GM18507 (cell line): Measurements from ENCODE around the gene NKAIN1.
A peak's percentile ranks its signal among the peaks of the same experiment; 100 is the strongest.
"Not testable (repeated sequence)": the region's sequence is repeated elsewhere in the genome, so short reads cannot be mapped to it uniquely, and the experiment has no call there.

ENCODE experiments used
- DNase-seq: peaks from one replicate; pipeline ENCODE4 v3.0.0; 2011; ENCODE audit warnings: low read depth; ENCODE audit not compliant: insufficient read length; ENCODE audit errors: extremely low spot score
- FAIRE-seq: peaks from 2 replicates; lab custom pipeline; 2011; peaks lifted over from hg19 to GRCh38; lab: Jason Lieb, UNC

NKAIN1 gene

DNA sequence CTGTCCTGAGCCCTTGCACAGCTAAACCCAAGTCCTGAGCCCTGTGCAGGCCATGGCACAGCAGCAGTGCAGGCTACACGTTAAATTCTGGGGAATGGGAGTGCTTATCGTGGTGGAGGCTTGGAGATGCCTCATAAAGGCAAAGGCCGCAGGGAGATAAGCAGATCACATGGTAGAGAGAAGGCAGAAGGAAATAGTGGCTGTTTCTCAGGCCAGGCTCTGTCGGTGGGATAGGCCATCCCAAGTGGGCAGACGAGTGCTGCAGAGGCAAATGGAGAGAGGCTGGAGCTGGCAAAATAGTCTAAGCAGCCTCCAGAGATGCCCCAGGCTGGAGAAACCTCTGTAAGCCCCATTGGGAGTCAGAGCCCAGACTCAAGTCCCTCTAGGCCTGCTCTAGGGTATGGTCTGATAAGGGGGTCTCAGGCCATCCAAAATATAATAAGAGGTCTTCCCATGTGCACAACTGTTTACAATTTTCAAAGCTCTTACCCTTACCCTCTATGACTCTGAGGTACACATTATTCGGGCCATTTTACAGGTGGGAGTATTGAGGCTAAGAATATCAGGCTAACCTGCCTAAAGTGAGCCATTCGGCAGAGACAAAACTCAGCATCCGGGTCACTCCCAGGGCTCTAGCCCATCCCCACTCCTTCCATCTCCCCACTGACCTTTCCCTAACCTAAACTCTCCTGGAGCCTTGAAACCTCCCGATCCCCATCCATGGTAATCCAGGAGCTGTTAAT, 79.6 kb downstream of the NKAIN1 start:
- FAIRE-seq (no peak), DNase-seq (no peak)

DNA sequence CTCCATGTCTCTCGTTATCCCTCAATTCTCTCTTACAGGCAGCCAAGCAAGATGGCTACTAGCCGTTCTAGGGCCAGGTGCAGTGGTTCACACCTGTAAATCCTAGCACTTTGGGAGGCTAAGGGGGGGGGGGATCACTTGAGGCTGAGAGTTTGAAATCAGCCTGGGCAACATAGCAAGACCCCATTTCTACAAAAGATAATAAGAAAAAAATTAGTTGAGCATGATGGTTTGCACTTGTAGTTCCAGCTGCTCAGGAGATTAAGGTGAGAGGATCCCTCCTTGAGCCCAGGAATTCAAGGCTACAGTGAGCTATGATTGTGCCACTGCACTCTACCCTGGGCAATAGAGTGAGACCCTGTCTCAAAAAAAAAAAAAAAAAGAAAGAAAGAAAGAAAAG, 80.4 kb downstream of the NKAIN1 start:
- no peak for FAIRE-seq
- DNase-seq: no peak

DNA sequence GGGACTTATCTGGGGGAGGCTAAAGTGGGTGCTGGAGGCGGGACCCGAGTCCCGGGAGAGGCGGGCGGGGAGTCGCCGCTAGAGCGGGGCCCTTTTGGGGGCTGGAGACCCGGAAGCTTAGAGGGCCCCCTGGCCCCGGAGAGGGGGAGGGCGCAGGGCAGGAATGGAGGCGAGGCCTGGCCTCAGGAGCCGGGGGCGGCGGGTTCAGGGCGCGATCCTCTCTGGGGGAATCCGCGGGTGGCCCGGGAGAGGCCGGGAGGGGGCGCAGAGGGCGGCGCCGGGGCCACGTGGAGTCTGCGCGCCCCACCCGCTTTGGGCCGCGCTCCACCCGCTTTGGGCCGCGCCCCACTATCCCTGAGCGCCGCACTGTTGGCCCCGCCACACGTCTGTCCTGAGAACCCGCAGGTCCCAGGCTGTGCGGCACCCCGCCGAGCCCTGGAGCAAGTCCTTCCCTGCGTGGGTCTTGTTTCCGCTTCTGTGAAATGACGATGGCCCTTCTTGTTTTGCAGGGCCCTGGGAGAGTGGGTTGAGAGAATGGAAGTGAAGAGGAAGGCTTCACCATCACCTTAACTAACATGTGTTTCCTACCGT, 84.4 kb downstream of the NKAIN1 start:
- peak; percentile 45 for DNase-seq

DNA sequence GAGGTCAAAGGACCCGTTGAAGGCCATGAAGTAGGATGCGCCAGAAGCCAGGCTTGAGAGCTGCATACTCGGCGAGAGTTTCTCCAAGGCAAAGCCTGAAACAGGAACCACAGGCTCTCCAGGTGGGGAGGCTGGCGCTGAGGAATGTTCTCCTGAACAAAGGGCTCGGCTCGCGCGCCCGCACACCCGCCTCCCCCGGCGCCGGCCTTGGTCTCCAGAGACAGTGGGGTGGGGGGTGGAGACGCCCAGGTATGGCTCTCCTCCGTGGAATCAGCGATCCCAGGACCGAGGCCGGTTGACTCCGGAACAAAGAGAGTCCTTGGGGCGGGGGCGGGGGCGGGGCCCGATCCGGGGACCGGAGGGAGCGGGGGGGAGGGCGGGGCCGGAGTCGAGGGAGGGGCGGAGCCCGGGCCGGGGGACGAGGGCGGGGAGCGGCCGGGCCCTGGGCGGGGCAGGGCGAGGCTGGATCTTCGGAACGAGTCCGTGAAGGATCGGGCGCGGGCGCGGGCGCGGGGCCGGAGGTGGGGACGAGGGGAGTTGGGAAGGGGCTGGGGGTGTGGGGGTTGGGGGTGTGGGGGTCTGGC, 85.0 kb downstream of the NKAIN1 start:
- no peak for FAIRE-seq

More for the DNA sequence above, 84.4 kb downstream of the NKAIN1 start:
- FAIRE-seq: peak; percentile 51

DNA sequence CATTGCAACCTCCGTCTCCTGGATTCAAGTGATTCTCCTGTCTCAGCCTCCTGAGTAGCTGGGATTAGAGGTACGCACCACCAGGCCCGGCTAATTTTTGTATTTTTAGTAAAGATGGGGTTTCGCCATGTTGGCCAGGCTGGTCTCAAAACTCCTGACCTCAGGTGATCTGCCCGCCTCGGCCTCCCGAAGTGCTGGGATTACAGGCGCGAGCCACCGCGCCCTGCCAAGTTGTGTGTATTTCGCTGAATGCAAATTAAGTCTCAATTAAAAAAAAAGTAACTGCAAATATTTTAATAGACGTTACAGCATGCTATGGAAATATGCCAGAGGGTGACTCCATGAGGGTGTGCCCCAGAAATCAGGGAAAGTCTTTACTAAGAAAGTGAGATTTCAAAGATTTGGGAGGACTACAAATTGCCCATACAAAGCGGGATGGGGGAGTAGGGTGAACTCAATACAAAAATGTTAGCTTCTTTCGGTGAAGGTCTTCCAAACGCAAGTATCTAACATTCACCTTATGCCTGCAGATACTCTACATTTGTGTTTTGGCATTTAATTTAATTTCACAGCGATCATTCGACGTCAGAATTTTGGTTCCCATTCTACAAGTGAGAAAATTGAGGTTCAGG, 85.6 kb downstream of the NKAIN1 start:
- DNase-seq (no peak), FAIRE-seq (no peak)

More for the DNA sequence above, 85.0 kb downstream of the NKAIN1 start:
- DNase-seq: peak; percentile 65

DNA sequence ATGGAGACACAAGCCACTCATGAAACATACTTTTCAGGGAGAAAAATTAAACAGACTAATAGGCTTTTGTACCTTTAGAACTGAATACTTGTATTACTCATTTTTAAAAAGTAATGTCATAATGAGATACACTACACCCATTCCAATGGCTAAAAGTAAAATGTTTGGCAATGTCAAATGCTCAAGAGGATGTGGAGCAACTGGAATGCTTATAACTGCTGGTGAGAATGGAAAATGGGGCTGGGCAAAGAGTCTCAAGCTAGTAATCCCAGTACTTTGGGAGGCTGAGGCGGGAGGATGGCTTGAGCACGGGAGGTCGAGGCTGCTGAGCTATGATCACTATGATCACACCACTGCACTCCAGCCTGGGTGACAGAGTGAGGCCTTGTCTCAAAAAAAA, 86.3 kb downstream of the NKAIN1 start:
- DNase-seq (no peak), FAIRE-seq (no peak)

DNA sequence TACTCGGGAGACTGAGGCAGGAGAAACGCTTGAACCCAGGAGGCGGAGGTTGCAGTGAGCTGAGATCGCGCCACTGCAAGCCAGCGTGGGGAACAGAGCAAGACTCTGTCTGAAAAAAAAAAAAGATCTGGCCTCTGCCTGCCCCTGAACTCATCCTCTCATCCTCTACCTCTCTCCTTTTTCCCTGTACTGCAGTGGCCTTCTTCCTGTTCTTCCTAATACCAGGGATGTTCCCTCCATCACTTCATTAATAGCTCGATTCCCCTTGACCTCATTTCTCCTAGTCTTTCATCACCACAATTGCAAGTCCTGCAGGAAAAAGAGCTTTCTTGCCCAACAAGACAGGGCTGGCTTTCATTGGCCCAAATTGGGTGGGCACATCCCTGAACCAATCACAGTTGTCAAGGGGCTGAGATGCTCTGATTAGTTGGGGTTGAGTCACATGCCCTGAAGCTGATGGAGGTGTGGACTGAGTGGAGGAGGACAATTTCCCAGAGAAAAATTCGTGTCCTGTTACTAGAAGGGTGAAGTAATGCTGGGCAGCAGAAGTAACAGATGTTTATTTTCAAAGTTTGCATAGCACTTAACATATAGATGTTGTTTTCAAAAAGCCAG, 87.4 kb downstream of the NKAIN1 start:
- no peak for DNase-seq
- no peak for FAIRE-seq

DNA sequence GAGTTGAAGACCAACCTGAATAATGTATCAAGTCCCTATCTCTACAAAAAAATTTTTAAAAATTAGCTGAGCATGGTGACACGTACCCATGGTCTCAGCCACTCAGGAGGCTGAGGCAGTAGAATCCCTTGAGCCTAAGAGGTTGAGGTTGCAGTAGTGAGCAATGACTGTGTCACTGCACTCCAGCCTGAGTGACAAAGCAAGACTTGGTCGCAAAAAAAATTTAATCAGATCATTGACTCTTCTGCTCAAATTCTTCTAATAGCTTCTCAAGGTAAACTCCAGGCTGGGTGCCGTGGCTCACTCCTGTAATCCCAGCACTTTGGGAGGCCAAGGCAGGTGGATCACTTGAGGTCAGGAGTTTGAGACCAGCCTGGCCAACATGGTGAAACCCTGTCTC, 88.3 kb downstream of the NKAIN1 start:
- FAIRE-seq (no peak), DNase-seq (no peak)

DNA sequence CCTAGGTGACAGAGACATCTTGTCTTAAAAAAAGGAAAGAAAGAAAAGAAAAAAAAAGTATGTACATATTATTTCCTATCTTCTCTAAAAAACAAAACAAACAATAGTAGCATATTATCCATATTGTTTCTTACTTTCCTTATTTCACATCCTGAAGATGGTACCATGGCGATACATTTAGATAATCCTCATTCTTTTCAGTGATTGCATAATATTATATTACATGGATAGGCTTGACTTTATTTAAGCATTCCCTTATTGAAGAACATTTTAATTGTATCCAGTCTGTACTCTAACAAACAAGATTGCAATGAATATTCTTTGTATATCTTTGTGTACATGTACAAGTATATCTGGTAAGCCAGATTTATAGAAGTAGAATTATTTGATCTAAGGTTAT, 91.3 kb downstream of the NKAIN1 start:
- FAIRE-seq: no peak

DNA sequence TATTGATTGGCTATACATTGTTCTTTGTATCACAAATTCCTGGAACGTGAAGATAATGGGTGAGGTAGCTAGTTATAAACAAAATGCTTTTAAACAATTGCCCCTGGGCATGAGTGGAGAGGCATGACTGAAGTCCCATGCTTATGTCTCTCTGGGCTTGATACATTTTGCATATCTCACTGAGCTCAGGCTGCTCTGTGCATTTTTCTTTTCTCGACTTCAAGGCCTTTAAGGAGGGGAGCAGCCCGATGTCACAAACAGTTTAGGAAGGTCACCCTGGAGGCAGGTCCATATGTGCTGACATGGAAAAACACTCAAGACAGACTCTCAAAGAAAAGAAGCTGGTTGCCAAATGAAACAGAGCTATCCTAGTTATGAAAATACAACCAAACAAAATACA, 94.0 kb downstream of the NKAIN1 start:
- DNase-seq: no peak
- FAIRE-seq: no peak

More for the DNA sequence above, 91.3 kb downstream of the NKAIN1 start:
- no peak for DNase-seq

DNA sequence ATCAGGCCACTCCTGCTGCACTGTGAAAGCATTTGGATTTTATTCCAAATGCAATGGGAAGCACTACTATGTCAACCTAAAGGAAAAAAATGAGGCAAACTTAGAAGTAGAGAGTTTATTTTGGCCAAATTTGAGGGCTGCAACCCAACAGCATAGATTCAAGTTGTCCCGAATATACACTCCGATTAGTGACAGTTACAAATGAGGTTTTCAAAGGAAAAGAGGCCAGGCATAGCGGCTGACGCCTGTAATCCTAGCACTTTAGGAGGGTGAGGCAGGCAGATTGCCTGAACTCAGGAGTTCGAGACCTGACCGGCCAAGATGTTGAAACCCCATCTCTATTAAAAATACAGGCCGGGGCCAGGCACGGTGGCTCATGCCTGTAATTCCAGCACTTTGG, 95.2 kb downstream of the NKAIN1 start:
- FAIRE-seq: no peak
- no peak for DNase-seq

DNA sequence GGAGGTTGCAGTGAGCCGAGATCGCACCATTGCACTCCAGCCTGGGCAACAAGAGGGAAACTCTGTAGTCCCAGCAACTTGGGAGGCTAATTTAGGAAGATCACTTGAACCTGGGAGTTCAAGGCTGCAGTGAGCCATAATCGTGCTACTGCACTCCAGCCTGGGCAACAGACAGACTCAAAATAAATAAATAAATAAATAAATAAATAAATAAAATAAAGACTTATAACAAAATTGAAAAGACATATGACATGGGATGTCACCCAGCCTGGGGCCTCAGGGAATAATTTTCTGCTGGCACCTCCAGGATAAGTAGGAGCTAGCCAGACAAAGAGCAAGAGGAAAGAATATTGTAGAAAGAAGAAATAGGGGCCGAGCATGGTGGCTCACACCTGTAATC, 96.2 kb downstream of the NKAIN1 start:
- DNase-seq (no peak), FAIRE-seq (no peak)

DNA sequence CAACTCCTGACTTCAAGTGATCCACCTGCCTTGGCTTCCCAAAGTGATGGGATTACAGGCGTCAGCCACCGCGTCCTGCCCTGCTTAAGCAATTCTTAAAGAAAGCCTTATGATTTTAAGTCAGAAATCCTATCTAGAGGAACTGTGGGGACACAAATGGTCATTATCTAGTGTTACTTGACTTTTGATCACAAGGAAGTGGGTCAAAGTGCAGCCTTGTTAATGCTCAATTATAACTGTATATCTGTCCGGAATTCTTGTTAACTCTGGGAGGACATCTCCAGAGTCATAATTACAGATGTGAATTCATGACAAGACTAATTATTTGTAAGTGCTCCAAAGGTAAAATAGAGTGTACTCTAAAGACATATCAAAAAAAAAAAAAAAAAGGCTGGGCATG, 97.3 kb downstream of the NKAIN1 start:
- FAIRE-seq (no peak), DNase-seq (no peak)

DNA sequence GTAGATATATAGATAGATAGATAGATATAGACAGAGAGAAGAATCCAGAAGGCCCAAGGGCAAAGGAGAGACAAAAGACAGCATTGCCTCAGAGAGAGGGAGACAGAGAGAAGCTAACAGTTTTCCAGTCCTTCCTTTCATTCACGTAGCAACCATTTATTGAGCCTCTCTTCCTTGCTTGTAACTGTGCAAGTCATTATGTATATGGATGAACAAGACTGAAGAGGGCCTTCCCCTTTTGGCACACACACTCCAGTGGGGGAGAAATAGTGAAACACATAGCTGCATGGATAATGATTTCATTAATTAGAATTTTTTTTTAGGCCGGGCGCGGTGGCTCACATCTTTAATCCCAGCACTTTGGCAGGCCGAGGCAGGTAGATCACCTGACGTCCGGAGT, 99.4 kb downstream of the NKAIN1 start:
- no peak for DNase-seq
- FAIRE-seq: no peak

DNA sequence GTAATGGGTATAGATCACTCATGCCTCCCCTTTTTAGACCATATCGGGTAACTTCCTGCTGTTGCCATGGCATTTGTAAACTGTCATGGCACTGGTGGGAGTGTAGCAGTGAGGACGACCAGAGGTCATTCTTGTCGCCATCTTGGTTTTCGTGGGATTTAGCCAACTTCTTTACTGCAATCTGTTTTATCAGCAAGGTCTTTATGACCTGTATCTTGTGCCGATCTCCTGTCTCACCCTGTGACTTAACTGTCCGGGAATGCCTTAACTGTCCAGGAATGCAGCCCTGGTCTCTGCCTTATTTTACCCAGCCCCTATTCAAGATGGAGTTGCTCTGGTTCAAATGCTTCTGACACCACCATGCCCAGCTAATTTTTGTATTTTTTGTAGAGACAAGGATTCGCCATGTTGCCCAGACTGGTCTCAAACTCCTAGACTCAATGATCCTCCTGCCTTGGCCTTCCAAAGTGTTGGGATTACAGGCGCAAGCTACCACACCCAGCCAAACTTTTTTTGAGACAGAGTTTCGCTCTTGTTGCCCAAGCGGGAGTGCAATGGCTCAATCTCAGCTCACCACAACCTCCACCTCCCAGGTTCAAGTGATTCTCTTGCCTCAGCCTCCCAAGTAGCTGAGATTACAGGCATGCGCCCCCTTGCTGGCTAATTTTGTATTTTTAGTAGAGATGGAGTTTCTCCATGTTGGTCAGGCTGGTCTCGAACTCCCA, 100.7 kb downstream of the NKAIN1 start:
- FAIRE-seq, DNase-seq: not testable (repeated sequence)

DNA sequence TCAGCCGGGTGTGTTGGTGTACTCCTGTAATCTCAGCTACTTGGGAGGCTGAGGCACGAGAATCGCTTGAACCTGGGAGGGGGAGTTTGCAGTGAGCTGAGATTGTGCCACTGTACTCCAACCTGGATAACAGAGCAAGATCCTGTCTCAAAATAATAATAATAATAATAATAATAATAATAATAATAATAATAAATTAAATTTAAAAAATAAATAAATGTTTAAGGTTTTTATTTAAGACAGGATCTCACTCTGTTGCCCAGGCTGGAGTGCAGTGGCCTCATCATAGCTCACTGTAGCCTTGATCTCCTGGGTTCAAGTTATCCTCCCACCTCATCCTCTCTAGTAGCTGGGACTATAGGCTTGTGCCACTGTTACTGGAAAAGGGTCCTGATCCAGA, 101.8 kb downstream of the NKAIN1 start:
- not testable (repeated sequence) for DNase-seq, FAIRE-seq

DNA sequence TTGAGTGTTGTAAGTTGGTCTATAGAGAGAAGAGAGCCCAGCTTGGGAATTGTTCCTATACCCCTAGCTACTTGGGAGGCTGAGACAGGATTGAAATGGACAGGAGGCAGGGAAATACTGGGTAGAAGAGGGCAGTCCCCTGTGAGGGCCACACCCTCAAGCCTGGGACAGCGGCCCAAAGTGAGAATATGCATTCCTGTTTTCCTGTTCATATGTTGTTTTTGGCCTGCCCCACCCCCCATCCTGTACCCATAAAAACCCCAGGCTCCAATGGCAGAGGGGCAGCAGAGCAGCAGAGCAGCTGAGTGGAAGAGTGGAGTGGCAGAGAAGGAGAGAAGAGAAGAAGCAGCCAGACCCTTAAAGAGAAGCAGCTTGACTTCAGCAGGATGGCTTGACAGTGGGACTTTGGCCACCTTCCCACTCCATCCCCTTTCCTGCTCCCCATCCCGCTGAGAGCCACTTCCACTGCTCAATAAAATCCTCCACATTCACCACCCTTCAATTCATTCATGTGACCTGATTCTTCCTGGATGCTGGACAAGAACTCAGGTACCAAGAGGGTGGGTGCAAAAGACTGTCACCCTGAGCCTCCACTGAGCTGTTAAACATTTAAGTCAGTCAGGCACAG, 103.6 kb downstream of the NKAIN1 start:
- DNase-seq (no peak), FAIRE-seq (no peak)

DNA sequence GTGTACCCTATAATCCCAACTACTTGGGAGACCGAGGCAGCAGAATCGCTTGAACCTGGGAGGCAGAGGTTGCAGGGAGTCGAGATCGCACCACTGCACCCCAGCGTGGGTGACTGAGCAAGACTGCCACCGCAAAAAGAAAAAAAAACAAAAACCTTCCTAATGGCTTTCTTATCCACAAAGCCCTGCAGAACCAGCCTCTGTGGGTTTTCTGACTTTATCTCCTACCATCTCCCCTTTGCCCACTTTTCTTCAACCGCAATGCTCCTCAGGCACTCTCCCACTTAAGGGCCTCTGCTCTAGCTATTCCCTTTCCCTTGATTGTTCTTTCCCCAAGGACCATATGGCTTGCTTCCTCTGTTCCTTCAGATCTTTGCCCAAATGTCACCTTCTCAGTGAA, 106.3 kb downstream of the NKAIN1 start:
- FAIRE-seq (no peak), DNase-seq (no peak)
